GM19467 (cell line): ENCODE measurements around the gene ZDHHC20.

Experiments
- ATAC-seq: cut with Tn5 transposase; IDR thresholded peaks from one replicate; pipeline ENCODE4 v1.9.1; 2021; ENCODE audit warnings: mild to moderate bottlenecking, moderate library complexity; ENCODE audit not compliant: unreplicated experiment

Gene ZDHHC20

GRCh38 chr13:21458813-21459701 lies at the start of gene ZDHHC20:
TSS of gene ZDHHC20 (minus strand) at chr13:21459303. CDS start at chr13:21459171, 132 bp downstream.
- ATAC-seq = peak; percentile 75

GRCh38 chr13:21504379-21504778 lies 45.3 kb upstream of the ZDHHC20 start:
- no peak for ATAC-seq

- no peak for ATAC-seq
Measured at GRCh38 chr13:21501686-21502085, 42.6 kb upstream of the ZDHHC20 start.

GRCh38 chr13:21486322-21486721 lies 27.2 kb upstream of the ZDHHC20 start:
- ATAC-seq = no peak

- ATAC-seq = no peak
Measured at GRCh38 chr13:21483748-21484147, 24.6 kb upstream of the ZDHHC20 start.

GRCh38 chr13:21481359-21481758 lies 22.3 kb upstream of the ZDHHC20 start:
- ATAC-seq = no peak

- no peak for ATAC-seq
Measured at GRCh38 chr13:21478881-21479808, 20.0 kb upstream of the ZDHHC20 start.

GRCh38 chr13:21476893-21477472 lies 17.9 kb upstream of the ZDHHC20 start:
- ATAC-seq = peak; percentile 83

GRCh38 chr13:21475115-21475514 lies 16.0 kb upstream of the ZDHHC20 start:
- ATAC-seq = no peak

- ATAC-seq = no peak
Measured at GRCh38 chr13:21470785-21471184, 11.7 kb upstream of the ZDHHC20 start.

GRCh38 chr13:21466527-21466926 lies 7.4 kb upstream of the ZDHHC20 start:
- no peak for ATAC-seq

- ATAC-seq = no peak
Measured at GRCh38 chr13:21465710-21466160, 6.6 kb upstream of the ZDHHC20 start.

- ATAC-seq = no peak
Measured at GRCh38 chr13:21463424-21463823, 4.3 kb upstream of the ZDHHC20 start.

- no peak for ATAC-seq
Measured at GRCh38 chr13:21461131-21461530, 2.0 kb upstream of the ZDHHC20 start.

- peak; percentile 32 for ATAC-seq
Measured at GRCh38 chr13:21458451-21458812, 671 bp downstream of the ZDHHC20 start.

- ATAC-seq = no peak
Measured at GRCh38 chr13:21453387-21454081, 5.6 kb downstream of the ZDHHC20 start.

GRCh38 chr13:21450936-21451335 lies 8.2 kb downstream of the ZDHHC20 start:
- no peak for ATAC-seq

- no peak for ATAC-seq
Measured at GRCh38 chr13:21446656-21447055, 12.4 kb downstream of the ZDHHC20 start.

GRCh38 chr13:21445759-21446158 lies 13.3 kb downstream of the ZDHHC20 start:
- no peak for ATAC-seq

GRCh38 chr13:21443171-21443570 lies 15.9 kb downstream of the ZDHHC20 start:
- no peak for ATAC-seq

- no peak for ATAC-seq
Measured at GRCh38 chr13:21436582-21436981, 22.5 kb downstream of the ZDHHC20 start.
